DMS153 treated with DMSO at 0.1 percent for 48 hours (cell line): Measurements from ENCODE around the gene MAP1LC3A.

Experiments
- DNase-seq: peaks from one replicate; lab custom pipeline; 2025; ENCODE audit not compliant: unreplicated experiment; lab: John Stamatoyannopoulos, UW

MAP1LC3A gene

DNA sequence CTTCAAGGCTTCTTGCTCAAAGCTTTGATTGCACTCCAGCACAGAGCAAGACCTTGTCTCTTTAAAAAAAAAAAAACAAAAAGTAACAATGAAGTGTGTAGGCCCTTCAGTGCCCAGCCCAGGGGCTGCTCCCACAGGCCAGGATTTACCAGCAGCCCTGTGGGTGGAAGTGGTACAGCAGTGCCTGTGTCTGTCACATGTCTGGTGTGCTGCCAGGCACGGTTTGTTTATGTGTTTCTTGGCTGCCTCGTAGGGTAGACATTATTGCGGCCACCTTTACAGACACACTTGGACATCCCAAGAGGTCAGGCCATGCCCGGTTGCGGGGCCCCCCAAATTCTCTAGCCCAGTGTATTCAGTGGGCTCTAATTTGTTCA is 29.6 kb upstream of the MAP1LC3A start:
- no peak for DNase-seq

DNA sequence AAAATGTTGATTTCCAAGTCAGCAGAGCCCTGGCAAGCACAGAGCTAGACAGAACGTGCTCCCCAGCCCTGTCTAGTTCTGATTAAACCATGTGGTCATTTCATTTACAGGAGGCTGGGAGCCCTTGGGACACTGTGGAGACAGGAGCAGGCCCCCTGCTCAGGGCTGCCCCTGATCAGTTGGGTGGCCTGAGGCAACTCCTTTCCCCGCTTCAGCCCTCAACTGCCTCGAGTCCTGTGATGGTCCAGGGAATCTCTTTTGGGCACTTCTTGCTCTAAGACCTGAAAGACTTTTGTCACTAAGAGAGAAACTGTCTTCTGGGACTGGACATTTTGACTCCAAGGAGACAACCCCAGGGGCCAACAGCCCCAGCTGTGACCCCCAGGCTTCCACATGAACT is 28.8 kb upstream of the MAP1LC3A start:
- DNase-seq = no peak

GRCh38 chr20:34530342-34530741 is 28.2 kb upstream of the MAP1LC3A start:
- no peak for DNase-seq

GRCh38 chr20:34531608-34532265 is 26.8 kb upstream of the MAP1LC3A start:
- no peak for DNase-seq

GRCh38 chr20:34532320-34532719 is 26.2 kb upstream of the MAP1LC3A start:
- DNase-seq = no peak

DNA sequence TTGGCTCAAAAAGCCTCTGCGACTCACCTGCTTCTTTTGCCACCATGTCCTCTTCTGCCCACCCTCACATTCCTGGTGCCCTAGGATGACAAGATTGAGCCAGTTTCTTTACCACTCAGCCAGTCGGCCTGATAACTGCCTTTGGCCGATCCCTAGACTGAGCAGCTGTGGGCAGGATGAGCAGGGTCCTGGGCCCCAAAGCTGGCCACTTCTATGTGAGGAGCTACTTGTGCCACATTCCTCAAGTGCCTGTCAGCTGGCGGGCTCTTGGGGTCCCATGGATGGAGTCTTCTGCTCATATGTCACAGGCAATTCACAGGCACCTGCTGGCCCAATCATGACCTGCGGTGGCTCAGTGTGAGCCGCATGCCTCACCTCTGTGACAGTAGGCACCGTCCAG is 25.8 kb upstream of the MAP1LC3A start:
- DNase-seq = no peak

DNA sequence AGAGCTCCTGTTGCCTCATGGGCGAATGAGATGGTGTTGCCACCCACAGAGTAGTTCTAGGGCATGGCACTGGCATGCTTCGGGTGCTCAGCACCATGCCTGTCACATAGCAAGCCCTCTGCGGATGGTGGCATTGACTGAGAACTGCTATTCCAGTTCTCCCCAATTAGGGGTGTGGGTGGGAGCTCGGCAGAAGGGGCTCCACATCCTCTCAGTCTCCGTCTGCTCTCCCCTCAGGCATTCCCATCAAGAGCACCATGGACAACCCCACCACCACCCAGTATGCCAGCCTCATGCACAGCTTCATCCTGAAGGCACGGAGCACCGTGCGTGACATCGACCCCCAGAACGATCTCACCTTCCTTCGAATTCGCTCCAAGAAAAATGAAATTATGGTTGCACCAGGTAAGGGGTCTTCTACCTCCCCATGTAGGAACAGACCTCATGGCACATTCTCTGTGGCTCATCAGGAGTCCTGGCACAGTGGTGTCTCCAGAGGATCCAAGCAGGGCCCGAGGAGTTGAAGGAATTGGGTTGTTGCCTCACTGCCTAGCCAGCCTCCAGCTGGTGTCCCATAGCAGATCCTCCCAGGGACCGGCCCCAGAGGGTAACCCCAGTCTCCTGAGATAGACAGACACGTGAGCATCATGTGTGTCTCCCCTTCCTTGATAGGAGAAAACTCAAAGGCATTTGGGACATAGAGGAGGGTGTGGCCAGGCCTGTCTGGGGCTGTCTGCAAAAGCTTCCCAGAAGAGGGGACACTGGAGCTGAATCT is 23.9 kb upstream of the MAP1LC3A start:
- DNase-seq = no peak

DNA sequence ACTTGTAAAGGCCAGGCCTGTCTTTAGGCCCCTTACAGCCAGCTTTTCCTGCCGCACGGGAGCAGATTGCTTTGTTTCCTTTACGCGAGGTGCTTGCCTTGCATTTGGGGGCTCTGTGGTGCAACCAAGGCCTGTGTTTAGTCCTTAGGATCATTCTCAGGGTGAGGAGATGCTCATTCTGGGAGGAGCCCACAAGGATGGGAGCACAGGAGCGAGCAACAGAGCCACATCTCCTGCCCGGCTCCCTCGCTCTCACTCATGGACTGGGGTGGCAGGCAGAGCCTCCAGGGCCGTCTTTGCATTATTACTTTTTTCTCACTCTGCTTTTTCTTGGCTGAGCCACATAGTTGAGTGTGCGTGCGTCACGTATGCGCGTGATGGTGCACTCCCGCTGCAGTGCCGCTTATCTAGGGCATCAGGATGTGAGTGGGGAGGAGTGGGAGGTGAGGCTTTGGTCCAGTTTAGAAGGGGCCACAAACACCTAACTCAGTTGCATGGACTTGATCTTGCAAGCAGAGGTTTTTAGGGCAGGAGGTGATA is 23.1 kb upstream of the MAP1LC3A start:
- DNase-seq = no peak

DNA sequence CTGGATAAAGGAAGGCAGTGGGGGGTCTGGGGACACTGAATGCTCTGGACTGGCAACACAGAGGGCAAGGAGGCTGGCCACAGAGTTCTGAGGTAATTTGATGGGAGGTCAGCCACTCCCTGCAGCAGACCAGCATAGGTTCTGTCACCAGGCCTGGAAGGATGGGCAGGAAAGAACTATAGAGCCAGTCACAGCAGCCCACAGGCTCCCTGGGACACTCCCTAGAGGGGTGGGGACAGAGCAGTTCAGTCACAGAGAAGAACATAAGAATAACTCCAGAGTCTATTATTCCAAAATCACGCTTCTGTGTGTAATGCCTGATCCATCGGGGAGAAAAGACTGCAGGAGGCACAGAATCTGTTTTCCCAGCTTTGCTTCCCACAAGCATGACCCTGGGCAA is 22.7 kb upstream of the MAP1LC3A start:
- no peak for DNase-seq

DNA sequence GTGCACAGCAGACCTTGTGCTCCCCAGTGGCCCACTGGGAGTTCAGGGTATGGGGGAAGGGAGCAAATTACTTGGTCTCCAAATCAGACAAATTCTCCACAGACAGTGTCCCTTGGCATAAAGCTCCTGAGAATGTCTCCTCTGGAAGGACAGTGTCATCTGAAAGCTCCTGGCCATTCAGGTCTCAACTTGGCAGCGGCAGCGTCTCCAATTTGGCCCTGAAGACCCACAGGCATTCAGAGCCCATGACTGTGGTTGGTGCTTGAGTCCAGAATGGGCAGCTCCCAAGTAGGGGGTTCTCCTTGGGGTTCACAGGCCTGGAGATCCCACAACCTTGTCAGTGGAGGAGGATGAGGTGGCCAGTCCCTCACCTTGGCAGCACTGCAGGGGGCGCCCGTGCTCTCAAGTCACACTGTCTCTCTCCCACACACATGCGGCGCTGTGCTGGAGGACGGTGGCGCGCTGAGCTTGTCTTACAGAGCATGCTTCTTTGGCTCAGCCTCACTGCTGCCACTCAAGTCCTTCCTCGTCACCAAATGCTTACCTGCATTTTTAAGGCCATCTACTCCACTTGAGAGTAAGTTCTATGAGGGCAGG is 21.6 kb upstream of the MAP1LC3A start:
- no peak for DNase-seq

DNA sequence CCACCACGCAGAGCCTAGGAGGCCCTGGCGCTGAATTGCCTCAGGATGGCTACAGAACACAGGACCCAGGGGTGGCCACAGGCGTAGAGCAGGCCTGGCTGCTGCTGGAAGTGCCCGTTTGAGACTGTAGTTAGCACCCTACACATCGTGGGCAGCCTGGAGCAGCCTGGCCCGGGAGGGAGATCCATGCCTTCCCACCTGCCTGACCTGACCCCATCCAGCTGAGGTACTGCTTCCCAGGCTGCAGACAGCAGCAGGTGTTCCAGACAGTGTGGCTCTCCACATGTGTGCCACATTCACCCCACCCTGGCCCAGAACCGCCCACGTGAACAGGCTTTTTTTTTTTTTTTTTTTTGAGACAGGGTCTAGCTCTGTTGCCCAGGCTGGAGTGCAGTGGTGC is 20.9 kb upstream of the MAP1LC3A start:
- no peak for DNase-seq

- no peak for DNase-seq
These were observed 19.8 kb upstream of the MAP1LC3A start for GRCh38 chr20:34538671-34539123.

DNA sequence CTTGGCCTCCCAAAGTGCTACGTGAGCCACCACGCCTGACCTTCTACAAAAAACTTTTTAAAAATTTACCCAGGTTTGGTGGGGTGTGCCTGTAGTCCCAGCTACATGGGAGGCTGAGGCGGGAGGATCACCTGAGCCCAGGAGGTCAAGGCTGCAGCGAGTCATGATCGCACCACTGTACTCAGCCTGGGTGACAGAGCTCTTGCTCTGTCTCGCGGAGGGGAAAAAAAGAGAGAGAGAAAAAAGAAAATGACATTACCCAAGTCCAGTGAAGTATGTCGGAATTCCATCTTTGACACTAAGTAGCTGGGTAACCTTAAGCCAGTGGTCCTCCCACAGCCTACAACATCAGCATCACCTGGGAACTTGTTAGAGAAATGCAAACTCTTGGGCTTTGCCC is 18.8 kb upstream of the MAP1LC3A start:
- no peak for DNase-seq

- DNase-seq = no peak
These were observed 17.8 kb upstream of the MAP1LC3A start for GRCh38 chr20:34540596-34541263.

GRCh38 chr20:34541264-34541901 is 17.1 kb upstream of the MAP1LC3A start:
- no peak for DNase-seq

DNA sequence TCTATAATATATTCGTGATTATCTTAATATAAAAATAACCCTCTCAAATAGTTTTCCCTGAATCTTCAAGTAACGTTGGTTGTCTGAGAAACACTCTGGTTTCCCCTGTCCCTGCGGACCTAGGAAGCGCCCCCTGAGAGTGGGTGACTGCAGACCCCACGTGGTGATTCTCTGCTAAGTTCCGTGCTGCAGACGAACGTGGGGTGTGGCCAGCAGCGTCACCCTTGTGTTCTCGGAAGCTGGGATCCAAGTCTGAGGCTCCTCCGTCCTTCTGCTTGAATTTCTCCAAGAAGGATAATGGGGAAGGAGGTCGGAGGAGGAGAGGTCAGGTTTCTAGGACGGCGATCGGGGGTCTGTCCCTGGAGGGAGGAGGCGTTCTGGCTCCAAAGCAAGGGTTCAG is 16.6 kb upstream of the MAP1LC3A start:
- DNase-seq = no peak

GRCh38 chr20:34542439-34542838 is 16.1 kb upstream of the MAP1LC3A start:
- DNase-seq = no peak

- no peak for DNase-seq
These were observed 15.0 kb upstream of the MAP1LC3A start for GRCh38 chr20:34543463-34544056.

- no peak for DNase-seq
These were observed 14.3 kb upstream of the MAP1LC3A start for GRCh38 chr20:34544109-34544796.

DNA sequence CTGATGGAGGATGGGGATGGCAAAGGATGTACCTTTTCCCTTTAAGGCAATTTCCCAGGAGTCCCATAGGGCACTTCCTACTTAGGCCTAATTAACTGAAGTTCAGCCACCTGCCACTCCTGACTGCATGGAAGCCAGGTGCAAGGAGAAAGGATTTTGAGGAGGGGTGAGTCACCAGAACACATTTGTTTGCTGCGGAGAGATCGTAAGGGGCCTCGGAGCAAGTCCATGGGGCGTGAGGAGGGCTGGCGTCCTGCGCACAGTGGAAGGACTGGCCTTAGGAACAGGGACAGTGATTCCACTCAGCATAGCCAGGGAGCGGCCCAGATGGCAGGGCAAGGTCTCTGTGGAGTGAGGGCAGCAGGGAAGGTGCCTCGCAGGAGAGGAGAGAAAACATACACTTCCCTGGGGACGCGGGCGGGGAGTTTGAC is 11.8 kb upstream of the MAP1LC3A start:
- DNase-seq = peak; percentile 65
